22Rv1 (cell line): Measurements from ENCODE around the gene USP5.

ENCODE experiments used
- ZFX ChIP-seq: fragments of 450-650 bp; IDR thresholded peaks from 2 replicates; pipeline ENCODE4 v1.6.1; 2017; ENCODE audit warnings: antibody characterized with exemption, borderline replicate concordance
- TF ChIP-seq, protein P1 (sequence below): fragments of 450-650 bp; IDR thresholded peaks from 2 replicates; pipeline ENCODE4 v1.5.1; 2017; ENCODE audit warnings: mild to moderate bottlenecking

DNA sequence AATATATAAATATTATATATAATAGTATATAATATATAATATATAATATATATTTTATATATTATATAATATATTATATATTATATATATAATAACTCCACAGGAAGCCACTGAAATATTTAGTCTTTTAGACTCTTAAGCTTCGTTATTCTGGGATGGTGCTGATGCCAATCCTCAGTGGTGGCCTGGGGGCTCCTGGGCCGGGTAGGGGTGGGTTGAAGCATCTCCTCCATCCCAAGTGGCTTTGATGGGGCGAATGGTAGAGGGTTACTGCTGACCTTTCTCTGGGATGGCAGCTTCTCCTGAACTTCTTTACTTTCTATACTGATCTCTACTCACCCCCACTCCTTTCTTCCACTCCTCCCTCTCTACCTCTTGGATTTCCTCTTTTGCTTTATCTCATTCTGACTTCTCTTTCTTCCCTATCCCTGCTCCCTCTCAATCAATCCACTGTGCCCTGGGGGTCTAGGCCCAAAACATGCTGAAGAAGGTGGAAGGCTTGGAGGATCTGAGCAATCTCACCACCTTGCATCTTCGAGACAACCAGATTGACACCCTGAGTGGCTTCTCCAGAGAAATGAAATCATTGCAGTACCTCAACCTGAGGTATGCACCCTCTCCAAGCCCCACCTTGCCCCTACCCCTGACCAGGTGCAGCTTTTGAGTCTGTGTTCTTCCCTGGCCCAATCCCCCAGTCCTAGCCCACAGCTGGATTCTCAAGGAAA is 57.6 kb downstream of the USP5 start:
- TF ChIP-seq, protein P1, sequence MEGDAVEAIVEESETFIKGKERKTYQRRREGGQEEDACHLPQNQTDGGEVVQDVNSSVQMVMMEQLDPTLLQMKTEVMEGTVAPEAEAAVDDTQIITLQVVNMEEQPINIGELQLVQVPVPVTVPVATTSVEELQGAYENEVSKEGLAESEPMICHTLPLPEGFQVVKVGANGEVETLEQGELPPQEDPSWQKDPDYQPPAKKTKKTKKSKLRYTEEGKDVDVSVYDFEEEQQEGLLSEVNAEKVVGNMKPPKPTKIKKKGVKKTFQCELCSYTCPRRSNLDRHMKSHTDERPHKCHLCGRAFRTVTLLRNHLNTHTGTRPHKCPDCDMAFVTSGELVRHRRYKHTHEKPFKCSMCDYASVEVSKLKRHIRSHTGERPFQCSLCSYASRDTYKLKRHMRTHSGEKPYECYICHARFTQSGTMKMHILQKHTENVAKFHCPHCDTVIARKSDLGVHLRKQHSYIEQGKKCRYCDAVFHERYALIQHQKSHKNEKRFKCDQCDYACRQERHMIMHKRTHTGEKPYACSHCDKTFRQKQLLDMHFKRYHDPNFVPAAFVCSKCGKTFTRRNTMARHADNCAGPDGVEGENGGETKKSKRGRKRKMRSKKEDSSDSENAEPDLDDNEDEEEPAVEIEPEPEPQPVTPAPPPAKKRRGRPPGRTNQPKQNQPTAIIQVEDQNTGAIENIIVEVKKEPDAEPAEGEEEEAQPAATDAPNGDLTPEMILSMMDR: no peak
- TF ChIP-seq ZFX: no peak
